Skeletal muscle tissue (tissue), 4 donors: ENCODE measurements around the gene XPR1. TPM values are rescaled to one million over a fixed set of nuclear protein-coding genes. Genes with fewer than 3 reads are reported as not detected.
"Not testable (repeated sequence)": the region's sequence is repeated elsewhere in the genome, so short reads cannot be mapped to it uniquely, and the experiment has no call there.

Experiments used
- H3K27ac ChIP-seq: one replicate; pipeline ENCODE4 v1.7.0; 2013; ENCODE audit warnings: mild to moderate bottlenecking, low read depth, low read length, inconsistent platforms
- H3K27me3 ChIP-seq, 3 donors: one replicate each; pipeline ENCODE4 v1.7.0; 2013; ENCODE audit warnings: low read length in 3 of 3; ENCODE audit not compliant: control insufficient read depth in 3 of 3, insufficient read depth in 3 of 3
- H3K36me3 ChIP-seq, 3 donors: one replicate each; pipeline ENCODE4 v1.7.0; 2013; ENCODE audit warnings: low read length in 3 of 3; ENCODE audit not compliant: control insufficient read depth in 3 of 3, insufficient read depth in 3 of 3
- H3K4me1 ChIP-seq, 3 donors: one replicate each; pipeline ENCODE4 v1.7.0; 2013; ENCODE audit warnings: low read length in 3 of 3, mild to moderate bottlenecking in 3 of 3; ENCODE audit not compliant: control insufficient read depth in 3 of 3, insufficient read depth in 3 of 3
- H3K4me3 ChIP-seq, 3 donors: one replicate each; pipeline ENCODE4 v1.7.0; 2013; ENCODE audit warnings: low read length in 3 of 3
- H3K9ac ChIP-seq, 3 donors: one replicate each; pipeline ENCODE4 v1.7.0; 2013; ENCODE audit warnings: low read length in 3 of 3, mild to moderate bottlenecking in 3 of 3, moderate library complexity in 2 of 3, low read depth in 1 of 3
- H3K9me3 ChIP-seq, 3 donors: one replicate each; pipeline ENCODE4 v1.7.0; 2013; ENCODE audit warnings: low read length in 3 of 3; ENCODE audit not compliant: control insufficient read depth in 3 of 3
- total RNA-seq: library from RNA; depleted of rRNA; stranded (reverse); fragments of >200 nt; gene quantifications from one replicate; pipeline ENCODE4 v1.2.3, GENCODE V29; 2014
- donor health status: Osteomylitis.

Gene XPR1
- total RNA-seq, 1 donor from 2014 or later, result 13.0 TPM

GRCh38 chr1:180696361-180696760 is 64.5 kb downstream of the XPR1 start:
- H3K9ac ChIP-seq, result no peak overlapping the region
- H3K9me3 ChIP-seq, result peaks cover 0 to 6% (median 5%) of the 10 kb centered on the region in 3 donors
- no peak overlapping the region for H3K4me3 ChIP-seq
- no peaks in the 10 kb centered on the region for H3K27me3 ChIP-seq
- no peaks in the 10 kb centered on the region for H3K36me3 ChIP-seq
- no peak overlapping the region for H3K27ac ChIP-seq
- no peaks in the 10 kb centered on the region for H3K4me1 ChIP-seq

- H3K36me3 ChIP-seq, result no peaks in the 10 kb centered on the region
- H3K9ac ChIP-seq, result no peak overlapping the region
- H3K27me3 ChIP-seq, result no peaks in the 10 kb centered on the region
- no peak overlapping the region for H3K4me3 ChIP-seq
- no peak overlapping the region for H3K27ac ChIP-seq
- H3K9me3 ChIP-seq, result peaks cover 0 to 10% (median 6%) of the 10 kb centered on the region in 3 donors
- no peaks in the 10 kb centered on the region for H3K4me1 ChIP-seq
Observed at GRCh38 chr1:180698580-180698979, 66.8 kb downstream of the XPR1 start.

- H3K9ac ChIP-seq, H3K36me3 ChIP-seq, H3K4me3 ChIP-seq, H3K4me1 ChIP-seq, H3K9me3 ChIP-seq, H3K27ac ChIP-seq, H3K27me3 ChIP-seq: not testable (repeated sequence)
Observed at GRCh38 chr1:180702376-180702775, 70.6 kb downstream of the XPR1 start.

- H3K9ac ChIP-seq, H3K27me3 ChIP-seq, H3K9me3 ChIP-seq, H3K4me1 ChIP-seq, H3K4me3 ChIP-seq, H3K36me3 ChIP-seq, H3K27ac ChIP-seq: not testable (repeated sequence)
Observed at GRCh38 chr1:180710746-180711145, 78.9 kb downstream of the XPR1 start.

- H3K36me3 ChIP-seq, H3K27me3 ChIP-seq, H3K9me3 ChIP-seq, H3K4me1 ChIP-seq, H3K4me3 ChIP-seq, H3K27ac ChIP-seq, H3K9ac ChIP-seq: not testable (repeated sequence)
Observed at GRCh38 chr1:180711260-180711659, 79.4 kb downstream of the XPR1 start.

- no peaks in the 10 kb centered on the region for H3K36me3 ChIP-seq
- peaks cover 0 to 2% (median 0%) of the 10 kb centered on the region in 3 donors for H3K9me3 ChIP-seq
- H3K4me1 ChIP-seq, result peaks cover 0 to 5% (median 0%) of the 10 kb centered on the region in 3 donors
- H3K27me3 ChIP-seq, result no peaks in the 10 kb centered on the region
- H3K27ac ChIP-seq, result no peak overlapping the region
- H3K4me3 ChIP-seq, result no peak overlapping the region
- no peak overlapping the region for H3K9ac ChIP-seq
Observed at GRCh38 chr1:180720753-180721152, 88.9 kb downstream of the XPR1 start.

GRCh38 chr1:180722586-180722985 is 90.8 kb downstream of the XPR1 start:
- H3K36me3 ChIP-seq, result no peaks in the 10 kb centered on the region
- peaks cover 0 to 2% (median 0%) of the 10 kb centered on the region in 3 donors for H3K9me3 ChIP-seq
- H3K27me3 ChIP-seq, result no peaks in the 10 kb centered on the region
- peaks cover 0 to 5% (median 0%) of the 10 kb centered on the region in 3 donors for H3K4me1 ChIP-seq
- H3K27ac ChIP-seq, result peak overlapping the region; percentile 61
- peak overlapping the region in 1 of 3 donors; percentile 4 for H3K4me3 ChIP-seq
- H3K9ac ChIP-seq, result no peak overlapping the region

- Histone ChIP-seq H3K27ac (no peak overlapping the region), H3K36me3 (no peaks in the 10 kb centered on the region), H3K9me3 (peaks cover 0 to 2% (median 0%) of the 10 kb centered on the region in 3 donors), H3K27me3 (no peaks in the 10 kb centered on the region), H3K4me3 (no peak overlapping the region), H3K4me1 (peaks cover 0 to 5% (median 0%) of the 10 kb centered on the region in 3 donors), H3K9ac (no peak overlapping the region)
Observed at GRCh38 chr1:180724055-180724454, 92.2 kb downstream of the XPR1 start.

- H3K27ac ChIP-seq, H3K4me3 ChIP-seq, H3K27me3 ChIP-seq, H3K4me1 ChIP-seq, H3K9me3 ChIP-seq, H3K9ac ChIP-seq, H3K36me3 ChIP-seq: not testable (repeated sequence)
Observed at GRCh38 chr1:180726024-180726423, 94.2 kb downstream of the XPR1 start.

GRCh38 chr1:180727751-180728150 is 95.9 kb downstream of the XPR1 start:
- not testable (repeated sequence) for H3K9me3 ChIP-seq, H3K36me3 ChIP-seq, H3K9ac ChIP-seq, H3K4me3 ChIP-seq, H3K27me3 ChIP-seq, H3K4me1 ChIP-seq, H3K27ac ChIP-seq
